ENCODE data around the gene HEY2. TPM values are rescaled to one million over a fixed set of nuclear protein-coding genes. Genes with fewer than 3 reads are reported as not detected.

Gene HEY2
- total RNA-seq, 1 donor from 2014 or later: 2.1 TPM

DNA sequence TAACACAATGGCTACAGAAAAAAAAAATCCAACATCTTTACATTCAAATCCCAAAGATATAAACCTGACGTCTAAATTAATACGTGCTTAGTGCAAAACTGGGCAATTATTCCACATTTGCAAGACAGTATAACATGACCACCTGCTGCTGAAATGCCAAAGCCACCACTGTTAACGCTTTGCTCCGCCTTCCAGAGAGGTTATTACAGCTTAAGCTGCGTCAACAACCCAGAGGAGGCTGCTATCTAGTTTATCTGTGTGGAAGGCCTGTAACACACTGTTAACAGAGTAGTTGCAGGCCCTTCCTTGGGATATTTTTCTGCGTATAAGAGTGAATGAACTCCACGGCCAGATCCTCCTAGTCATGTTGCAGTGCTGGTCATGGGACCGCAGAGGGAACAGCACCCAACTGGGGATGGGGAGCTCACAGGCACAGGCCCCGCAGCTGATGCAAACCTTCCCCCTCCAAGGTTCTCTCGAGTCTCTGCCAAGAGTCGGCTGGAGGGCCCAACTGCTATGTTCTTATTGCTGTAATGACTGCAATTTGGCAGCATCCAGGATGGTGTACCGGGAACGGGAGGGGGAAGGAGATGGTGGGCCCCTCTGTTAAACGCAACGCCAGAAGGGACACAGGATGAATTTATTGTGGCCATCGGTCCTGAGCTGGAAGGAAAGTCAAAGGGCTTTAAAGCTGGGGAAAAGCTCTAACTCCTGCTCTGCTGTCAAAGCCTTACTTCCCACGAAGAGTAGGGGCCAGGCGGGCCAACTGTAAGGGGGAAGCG lies 40.3 kb downstream of the HEY2 start:
- H3K4me1 Mint-ChIP-seq (ENCODE audit: low read depth, unreplicated experiment): no peaks in the 10 kb centered on the region
- TF ChIP-seq, protein P1, sequence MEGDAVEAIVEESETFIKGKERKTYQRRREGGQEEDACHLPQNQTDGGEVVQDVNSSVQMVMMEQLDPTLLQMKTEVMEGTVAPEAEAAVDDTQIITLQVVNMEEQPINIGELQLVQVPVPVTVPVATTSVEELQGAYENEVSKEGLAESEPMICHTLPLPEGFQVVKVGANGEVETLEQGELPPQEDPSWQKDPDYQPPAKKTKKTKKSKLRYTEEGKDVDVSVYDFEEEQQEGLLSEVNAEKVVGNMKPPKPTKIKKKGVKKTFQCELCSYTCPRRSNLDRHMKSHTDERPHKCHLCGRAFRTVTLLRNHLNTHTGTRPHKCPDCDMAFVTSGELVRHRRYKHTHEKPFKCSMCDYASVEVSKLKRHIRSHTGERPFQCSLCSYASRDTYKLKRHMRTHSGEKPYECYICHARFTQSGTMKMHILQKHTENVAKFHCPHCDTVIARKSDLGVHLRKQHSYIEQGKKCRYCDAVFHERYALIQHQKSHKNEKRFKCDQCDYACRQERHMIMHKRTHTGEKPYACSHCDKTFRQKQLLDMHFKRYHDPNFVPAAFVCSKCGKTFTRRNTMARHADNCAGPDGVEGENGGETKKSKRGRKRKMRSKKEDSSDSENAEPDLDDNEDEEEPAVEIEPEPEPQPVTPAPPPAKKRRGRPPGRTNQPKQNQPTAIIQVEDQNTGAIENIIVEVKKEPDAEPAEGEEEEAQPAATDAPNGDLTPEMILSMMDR (IDR thresholded peaks at IDR 0.05; ENCODE audit: partially characterized antibody, unreplicated experiment): no peak
- H3K36me3 Mint-ChIP-seq (ENCODE audit: unreplicated experiment): no peaks in the 10 kb centered on the region
- peaks cover 5% of the 10 kb centered on the region for H3K27me3 Mint-ChIP-seq (ENCODE audit: unreplicated experiment)
- H3K27ac Mint-ChIP-seq (ENCODE audit: unreplicated experiment): peak overlapping the region; percentile 98
- H3K4me3 Mint-ChIP-seq (ENCODE audit: unreplicated experiment): peak overlapping the region; percentile 87
- peaks cover 12% of the 10 kb centered on the region for H3K9me3 Mint-ChIP-seq (ENCODE audit: unreplicated experiment)
- DNase-seq: peak; percentile 37

DNA sequence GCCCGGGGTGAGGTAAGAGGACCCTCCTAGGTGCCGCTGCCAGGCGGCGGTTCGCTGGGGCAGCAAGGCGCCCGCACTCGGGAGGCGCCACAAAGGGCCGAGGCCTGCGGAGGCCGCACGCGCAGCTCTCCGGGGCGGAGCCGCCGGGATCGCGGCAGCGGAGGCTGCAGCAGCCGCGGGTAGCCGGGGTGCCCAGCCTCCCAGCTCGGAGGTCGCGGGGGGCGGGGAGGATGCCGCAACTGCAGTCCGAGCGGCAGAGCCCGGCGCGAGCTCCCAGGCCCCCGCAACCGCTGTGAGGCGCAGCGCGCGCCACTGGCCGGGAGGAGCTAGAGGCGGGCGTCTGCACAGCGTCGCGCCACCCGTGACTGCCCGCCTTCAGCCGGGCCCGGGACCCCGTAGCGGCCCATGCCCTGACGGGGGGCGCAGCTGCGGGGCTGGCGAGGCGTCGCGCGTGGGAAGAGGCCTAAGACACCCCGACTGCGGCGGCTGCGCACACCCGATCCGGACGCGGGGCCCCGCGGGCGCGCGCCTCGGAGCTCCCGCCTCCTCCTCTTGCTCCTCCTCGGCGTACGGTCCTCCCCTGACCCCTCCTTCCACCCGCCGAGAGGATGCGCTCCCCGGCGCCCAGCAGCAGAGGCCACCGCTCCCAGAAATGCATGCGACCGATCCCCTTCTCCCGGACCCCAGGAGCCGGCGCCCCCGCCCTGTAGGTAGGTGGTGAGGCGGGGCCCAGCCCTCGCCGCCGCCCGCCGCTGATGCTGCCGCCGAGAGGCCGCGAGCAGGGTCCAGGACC lies 41.1 kb downstream of the HEY2 start, which contains the start of gene NCOA7:
Gene NCOA7, plus strand, starts transcription at position 603 of the 793 bp plus-strand sequence. CDS start 24,395 bp downstream, outside the sequence.
- peak within 1 kb of the TSS; percentile 98 for H3K27ac Mint-ChIP-seq (ENCODE audit: unreplicated experiment)
- peak within 1 kb of the TSS; percentile 87 for H3K4me3 Mint-ChIP-seq (ENCODE audit: unreplicated experiment)
- peaks cover 5% of the 10 kb centered on the region for H3K27me3 Mint-ChIP-seq (ENCODE audit: unreplicated experiment)
- H3K4me1 Mint-ChIP-seq (ENCODE audit: low read depth, unreplicated experiment): no peaks in the 10 kb centered on the region
- DNase-seq: peak; percentile 83
- H3K9me3 Mint-ChIP-seq (ENCODE audit: unreplicated experiment): peaks cover 12% of the 10 kb centered on the region
- TF ChIP-seq, protein P1 (IDR thresholded peaks at IDR 0.05; ENCODE audit: partially characterized antibody, unreplicated experiment): no peak
- H3K36me3 Mint-ChIP-seq (ENCODE audit: unreplicated experiment): no peaks in the 10 kb centered on the region

DNA sequence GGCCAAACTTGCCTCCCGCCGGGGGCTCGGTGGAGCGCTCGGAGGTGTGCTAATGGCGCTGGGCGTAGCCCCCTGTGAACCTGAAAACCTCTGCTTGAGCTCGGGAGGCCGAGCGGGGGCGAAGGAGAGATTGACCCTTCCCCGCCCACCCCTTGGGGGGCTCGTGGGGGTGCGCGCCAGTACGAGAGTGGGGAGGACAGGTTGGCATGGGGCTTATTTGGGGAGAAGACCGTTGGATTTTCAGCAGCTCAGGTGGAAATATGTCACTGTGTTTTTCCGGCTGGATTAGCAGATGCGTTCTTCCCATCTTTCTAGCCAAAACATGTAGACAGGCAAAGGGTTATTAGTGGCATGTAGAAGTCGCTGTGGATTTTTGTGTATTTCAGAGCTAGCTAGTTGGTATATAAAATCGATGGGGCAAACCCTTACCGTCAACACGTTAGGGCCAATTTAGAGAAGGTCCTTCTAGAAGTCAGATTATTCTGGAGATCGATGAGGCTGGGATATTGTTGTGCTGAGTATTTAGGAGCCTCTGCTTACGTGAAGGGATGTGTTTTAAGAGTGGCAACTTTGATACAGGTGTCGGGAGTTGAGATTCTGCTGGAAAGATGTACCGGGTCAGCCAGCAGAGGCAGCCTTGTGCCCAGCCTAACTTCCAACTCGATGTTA lies 41.9 kb downstream of the HEY2 start:
- TF ChIP-seq, protein P1 (IDR thresholded peaks at IDR 0.05; ENCODE audit: partially characterized antibody, unreplicated experiment): no peak
- peak; percentile 31 for DNase-seq
- H3K4me3 Mint-ChIP-seq (ENCODE audit: unreplicated experiment): peak overlapping the region; percentile 86
- no peaks in the 10 kb centered on the region for H3K36me3 Mint-ChIP-seq (ENCODE audit: unreplicated experiment)
- H3K27ac Mint-ChIP-seq (ENCODE audit: unreplicated experiment): peak overlapping the region; percentile 72
- H3K4me1 Mint-ChIP-seq (ENCODE audit: low read depth, unreplicated experiment): no peaks in the 10 kb centered on the region
- peaks cover 5% of the 10 kb centered on the region for H3K27me3 Mint-ChIP-seq (ENCODE audit: unreplicated experiment)
- peaks cover 12% of the 10 kb centered on the region for H3K9me3 Mint-ChIP-seq (ENCODE audit: unreplicated experiment)

GRCh38 chr6:125791820-125792165 lies 42.4 kb downstream of the HEY2 start:
- Mint-ChIP-seq H3K27me3 (ENCODE audit: unreplicated experiment) (peaks cover 5% of the 10 kb centered on the region), H3K9me3 (ENCODE audit: unreplicated experiment) (peaks cover 12% of the 10 kb centered on the region), H3K27ac (ENCODE audit: unreplicated experiment) (peak overlapping the region; percentile 72), H3K36me3 (ENCODE audit: unreplicated experiment) (no peaks in the 10 kb centered on the region), H3K4me3 (ENCODE audit: unreplicated experiment) (peak overlapping the region; percentile 86), H3K4me1 (ENCODE audit: low read depth, unreplicated experiment) (no peaks in the 10 kb centered on the region)
- DNase-seq: no peak
- TF ChIP-seq, protein P1 (IDR thresholded peaks at IDR 0.05; ENCODE audit: partially characterized antibody, unreplicated experiment): peak; percentile 15
